ENCODE data around the gene TSPAN8.
"Not testable (repeated sequence)": the region's sequence is repeated elsewhere in the genome, so short reads cannot be mapped to it uniquely, and the experiment has no call there.

TSPAN8 gene

GRCh38 chr12:71162832-71163763, 5.3 kb upstream of the TSPAN8 start:
- no peak for DNase-seq

- no peak for DNase-seq
These were observed 3.8 kb upstream of the TSPAN8 start for GRCh38 chr12:71161591-71161990.

GRCh38 chr12:71160585-71160984, 2.8 kb upstream of the TSPAN8 start:
- no peak for DNase-seq

GRCh38 chr12:71159878-71160277, 2.1 kb upstream of the TSPAN8 start:
- DNase-seq: no peak

DNA sequence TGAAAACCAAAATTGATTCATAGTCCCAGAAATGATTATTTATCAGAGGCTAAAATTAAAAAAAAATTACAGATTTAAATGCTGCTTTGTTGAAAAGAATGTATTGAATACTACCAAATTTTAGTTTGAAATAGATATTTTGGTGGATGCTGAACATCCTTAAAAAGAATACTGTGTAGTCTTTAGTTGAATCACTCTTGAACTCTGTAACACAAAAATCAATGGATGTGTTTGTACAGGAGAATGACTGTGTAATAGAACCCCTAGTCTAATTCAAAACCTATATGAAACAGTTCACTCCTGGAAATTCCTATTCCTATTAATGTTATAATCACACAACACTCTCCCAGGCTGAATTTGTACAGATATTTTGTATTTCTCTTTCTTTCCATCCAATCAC, 1.5 kb upstream of the TSPAN8 start:
- DNase-seq: no peak

DNA sequence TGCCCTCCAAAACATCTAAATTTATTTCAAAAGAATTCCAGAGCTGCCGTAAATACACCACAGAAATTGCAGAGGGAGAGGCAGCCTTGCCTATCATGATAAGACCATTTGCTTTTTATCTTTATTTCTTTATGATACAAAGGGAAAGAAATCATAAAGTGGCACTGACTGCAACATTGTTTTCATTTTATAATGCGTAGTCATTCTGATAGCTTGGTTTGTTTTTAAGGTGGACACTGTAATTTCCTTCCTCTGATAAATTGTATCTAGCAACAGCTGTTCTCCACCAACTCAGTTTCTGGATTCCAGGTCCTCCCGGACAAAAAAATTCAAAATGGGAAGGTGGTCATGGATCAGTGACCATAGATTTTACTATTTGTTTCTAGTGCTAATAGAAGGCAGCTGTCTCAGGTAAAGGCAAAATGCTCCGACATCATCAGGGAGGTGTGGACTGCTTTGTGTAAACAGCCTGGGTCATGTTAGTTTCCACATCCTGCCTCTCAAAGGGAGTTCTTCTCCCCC, 623 bp upstream of the TSPAN8 start:
- no peak for DNase-seq

DNA sequence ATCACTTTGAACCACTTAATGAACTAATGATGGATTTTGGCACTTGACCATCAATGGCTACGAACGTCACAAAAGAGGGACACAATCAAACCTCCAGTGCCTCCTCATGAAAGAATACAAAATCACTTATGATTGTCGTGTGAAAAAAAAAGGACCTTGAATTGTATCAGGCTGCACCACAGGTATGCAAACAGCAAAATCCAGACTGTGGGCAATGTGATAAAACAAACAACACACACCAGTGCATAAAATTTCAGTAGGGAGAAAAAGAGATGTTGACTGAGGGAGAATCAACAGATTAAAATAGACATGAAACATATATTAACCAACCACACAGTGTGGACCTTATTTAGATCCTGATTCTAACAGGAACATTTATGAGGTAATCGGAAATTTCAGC, 2.6 kb downstream of the TSPAN8 start:
- DNase-seq: no peak

- no peak for DNase-seq
These were observed 4.9 kb downstream of the TSPAN8 start for GRCh38 chr12:71152851-71153250.

- not testable (repeated sequence) for DNase-seq
These were observed 7.8 kb downstream of the TSPAN8 start for GRCh38 chr12:71150041-71150440.

GRCh38 chr12:71144682-71145081, 13.1 kb downstream of the TSPAN8 start:
- no peak for DNase-seq

- no peak for DNase-seq
These were observed 14.8 kb downstream of the TSPAN8 start for GRCh38 chr12:71142956-71143355.

- no peak for DNase-seq
These were observed 15.8 kb downstream of the TSPAN8 start for GRCh38 chr12:71142016-71142415.

DNA sequence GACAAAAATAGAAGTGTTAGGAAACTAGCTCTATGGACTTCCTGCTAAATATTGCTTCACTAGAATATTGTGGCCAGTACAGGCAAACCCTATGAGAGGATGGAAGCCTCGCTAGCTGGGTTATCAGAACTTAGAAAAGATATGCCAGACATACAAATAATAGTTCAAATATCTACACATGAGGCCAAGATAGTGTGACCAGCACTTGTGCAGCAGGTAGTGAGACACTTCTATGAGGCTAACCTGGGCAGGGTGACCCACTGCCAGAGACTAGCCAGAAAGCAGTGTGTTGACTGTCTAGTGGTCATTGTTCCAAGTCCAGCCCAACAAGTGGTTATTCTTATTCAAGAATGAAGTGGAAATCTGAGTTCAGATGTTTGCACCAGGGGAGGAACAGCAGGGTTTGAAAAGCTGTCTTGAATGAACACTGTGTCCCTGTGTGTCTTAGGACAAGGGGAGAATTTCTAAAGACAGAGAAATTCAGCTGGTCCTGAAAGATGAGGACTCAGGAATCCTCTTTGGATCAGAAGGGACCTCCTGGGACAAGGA, 16.3 kb downstream of the TSPAN8 start:
- DNase-seq: no peak

DNA sequence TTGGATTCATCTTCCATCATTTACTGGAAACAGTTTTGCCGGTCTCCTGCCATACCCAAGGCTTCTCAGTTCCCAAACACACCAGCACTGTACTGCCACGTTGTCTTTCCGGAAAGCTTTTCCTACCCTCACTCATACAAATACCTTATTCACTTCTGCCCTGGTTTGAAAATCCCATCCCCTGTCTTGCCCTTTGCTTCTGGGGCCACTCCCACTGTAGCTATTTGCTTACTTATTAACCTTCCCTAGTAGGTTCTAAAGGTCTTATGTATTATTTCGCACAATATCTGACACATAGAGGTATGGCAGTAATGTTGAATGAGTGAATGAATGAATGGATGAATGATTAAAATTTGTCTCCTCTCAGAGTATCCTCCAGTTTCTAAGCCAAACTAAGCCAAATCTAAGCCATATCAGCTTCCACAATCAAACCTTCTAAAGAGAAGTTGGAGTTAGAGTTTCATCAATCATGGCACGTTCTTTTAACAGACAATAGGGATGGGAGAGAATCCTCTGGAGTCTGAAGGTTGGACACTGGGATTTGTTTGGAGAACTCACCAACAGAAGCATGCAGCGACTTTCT, 18.6 kb downstream of the TSPAN8 start:
- no peak for DNase-seq

- no peak for DNase-seq
These were observed 19.8 kb downstream of the TSPAN8 start for GRCh38 chr12:71138011-71138410.

DNA sequence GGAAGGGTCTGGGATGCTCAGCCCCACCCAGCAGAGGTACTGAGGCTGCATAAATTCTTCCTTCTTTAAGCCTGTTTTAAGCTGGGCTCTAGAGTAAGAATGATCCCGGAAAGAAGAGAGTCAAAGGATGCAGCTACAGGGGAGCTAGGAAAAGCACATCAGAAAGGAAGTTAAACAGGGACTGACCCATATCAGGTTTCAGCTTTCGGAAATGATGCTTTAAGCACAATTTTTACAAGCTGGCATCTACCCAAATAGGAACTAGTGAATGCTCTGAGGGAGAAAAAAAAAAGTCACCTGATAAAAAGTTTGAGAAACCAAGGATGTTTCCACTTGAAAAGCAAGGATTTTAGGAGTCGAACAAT, 22.0 kb downstream of the TSPAN8 start:
- no peak for DNase-seq

DNA sequence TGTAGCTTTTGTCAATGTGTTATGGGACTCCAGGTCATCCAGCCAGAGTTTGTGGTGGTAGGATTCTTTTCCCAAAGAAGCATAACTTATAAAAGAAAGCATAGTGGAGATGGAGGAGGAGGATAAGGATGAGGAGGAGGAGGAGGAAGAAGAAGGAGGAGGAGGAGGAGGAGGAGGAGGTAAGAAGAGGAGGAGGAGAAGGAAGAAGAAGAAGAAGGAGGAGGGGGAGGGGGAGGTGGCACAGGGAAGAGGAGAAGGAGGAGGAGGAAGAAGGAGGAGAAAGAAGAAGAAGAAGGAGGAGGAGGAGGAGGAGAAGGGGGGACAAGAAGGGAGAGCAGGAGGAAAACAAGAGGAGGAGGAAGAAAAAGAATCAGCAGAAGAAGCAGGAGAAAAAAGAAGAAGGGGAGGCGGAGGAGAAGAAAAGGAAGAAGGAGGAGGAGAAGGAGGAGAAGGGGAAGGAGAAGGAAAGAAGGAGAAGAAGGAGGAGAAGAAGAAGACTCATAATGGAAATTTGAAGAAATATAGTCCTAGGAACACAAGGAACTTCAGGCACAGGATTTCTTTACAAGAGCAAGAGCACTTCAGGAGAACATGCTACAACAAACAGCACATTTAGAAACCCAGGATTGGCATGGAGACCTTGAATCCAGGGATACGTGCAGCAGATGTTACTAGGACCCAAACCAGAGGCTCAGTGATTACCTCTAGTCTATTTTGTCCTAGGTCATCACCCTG, 22.6 kb downstream of the TSPAN8 start:
- no peak for DNase-seq

- DNase-seq: no peak
These were observed 23.4 kb downstream of the TSPAN8 start for GRCh38 chr12:71134405-71134804.

DNA sequence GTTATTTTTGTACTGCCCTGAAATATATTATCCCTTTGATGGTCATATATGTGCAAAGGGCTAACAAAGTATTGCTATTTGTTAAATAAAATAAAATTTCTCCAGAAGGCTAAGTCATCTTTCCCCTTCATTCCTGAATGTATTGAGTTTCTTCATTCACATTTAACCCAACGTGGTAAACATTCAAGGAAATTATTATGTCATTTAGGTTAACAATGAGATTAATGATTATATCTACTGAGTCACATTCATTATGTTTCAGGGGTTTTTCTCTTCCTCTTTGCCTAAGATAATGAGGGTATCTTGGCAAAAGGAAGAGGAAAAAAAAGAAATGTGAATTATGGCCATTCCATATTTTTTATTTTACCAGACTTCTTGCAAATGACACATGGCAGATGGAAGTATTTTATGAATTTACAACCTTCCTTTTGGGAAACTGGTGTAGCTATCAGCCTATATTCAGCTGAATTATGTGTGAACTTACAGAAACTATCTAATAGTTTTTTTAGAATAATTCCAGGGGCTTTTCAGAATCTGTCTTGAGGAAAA, 27.2 kb downstream of the TSPAN8 start:
- DNase-seq: no peak

DNA sequence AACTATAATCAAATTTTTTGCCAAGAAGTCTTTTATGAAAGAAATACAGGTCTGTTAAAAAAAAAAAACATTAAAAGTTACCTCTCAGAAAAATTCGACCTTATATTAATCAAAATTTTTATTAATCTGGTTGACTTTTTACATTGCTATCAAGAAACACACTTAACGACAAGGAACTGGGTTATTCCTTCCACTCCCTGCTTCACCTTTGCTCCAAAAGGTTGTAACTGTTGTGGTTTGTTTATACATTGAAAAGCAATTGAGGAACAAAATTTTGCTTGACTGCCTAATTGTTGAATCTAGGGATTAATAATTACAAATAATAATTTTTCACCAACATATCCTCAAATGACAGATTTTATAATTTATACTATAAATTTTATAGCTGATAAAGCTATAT, 28.4 kb downstream of the TSPAN8 start:
- DNase-seq: no peak

DNA sequence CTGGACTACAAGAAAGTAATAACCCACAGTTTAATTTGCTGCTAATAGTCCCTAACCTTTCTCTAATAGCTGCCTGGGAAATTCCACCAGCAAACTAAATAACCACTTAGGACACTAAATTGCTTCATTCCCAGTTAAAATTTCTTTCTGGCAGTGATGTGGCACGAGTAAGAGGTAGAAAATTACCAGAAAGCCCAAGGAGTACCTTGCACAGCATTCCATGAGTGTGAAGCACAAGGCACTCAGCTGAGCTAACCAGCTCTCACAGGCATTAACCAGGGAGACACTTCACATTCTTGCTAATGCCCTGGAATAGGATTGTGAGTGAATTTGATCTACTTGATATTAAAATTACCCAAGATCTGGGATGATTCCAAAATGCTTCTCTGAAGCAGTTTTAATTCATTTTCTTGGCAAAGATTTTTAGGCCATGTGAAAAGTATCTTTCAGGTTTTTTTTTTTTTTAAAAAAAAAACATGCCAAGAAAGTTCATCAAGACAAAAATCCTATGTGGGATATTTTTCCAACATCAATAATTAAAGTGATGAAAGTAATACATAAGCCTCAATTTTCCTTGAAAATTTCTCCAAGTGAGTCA, 29.5 kb downstream of the TSPAN8 start:
- DNase-seq: no peak

GRCh38 chr12:71125949-71126348, 31.9 kb downstream of the TSPAN8 start:
- DNase-seq: no peak

- DNase-seq: no peak
These were observed 32.3 kb downstream of the TSPAN8 start for GRCh38 chr12:71125515-71125914.

All from activated T-cell treated with anti-CD3 and anti-CD28 coated beads for 4 hours (primary cell).